Right forelimb (tissue), 1 donor: ENCODE results near the gene CFAP206.
A peak's percentile ranks its signal among the peaks of the same experiment; 100 is the strongest.

Experiments used
- DNase-seq: peaks from one replicate; pipeline ENCODE4 v3.0.0-alpha.2; 2018

Gene CFAP206

GRCh38 chr6:87407901-87408720, at the start of gene CFAP206:
CFAP206 (plus strand) TSS chr6:87407972; CDS start chr6:87409840, 1,868 bp downstream.
- peak; percentile 90 for DNase-seq

- no peak for DNase-seq
Measured at GRCh38 chr6:87364602-87365252, 43.0 kb upstream of the CFAP206 start.

- DNase-seq = no peak
Measured at GRCh38 chr6:87366072-87366827, 41.5 kb upstream of the CFAP206 start.

- DNase-seq = no peak
Measured at GRCh38 chr6:87366899-87367298, 40.9 kb upstream of the CFAP206 start.

- DNase-seq = no peak
Measured at GRCh38 chr6:87373377-87373776, 34.4 kb upstream of the CFAP206 start.

- DNase-seq = no peak
Measured at GRCh38 chr6:87375315-87375714, 32.5 kb upstream of the CFAP206 start.

- DNase-seq = no peak
Measured at GRCh38 chr6:87376643-87377042, 31.1 kb upstream of the CFAP206 start.

- DNase-seq = no peak
Measured at GRCh38 chr6:87378947-87379346, 28.8 kb upstream of the CFAP206 start.

- DNase-seq = no peak
Measured at GRCh38 chr6:87382861-87383260, 24.9 kb upstream of the CFAP206 start.

- no peak for DNase-seq
Measured at GRCh38 chr6:87384038-87384437, 23.7 kb upstream of the CFAP206 start.

- DNase-seq = no peak
Measured at GRCh38 chr6:87384449-87384848, 23.3 kb upstream of the CFAP206 start.

- no peak for DNase-seq
Measured at GRCh38 chr6:87391334-87391733, 16.4 kb upstream of the CFAP206 start.

GRCh38 chr6:87393026-87393622, 14.6 kb upstream of the CFAP206 start:
- no peak for DNase-seq

- no peak for DNase-seq
Measured at GRCh38 chr6:87395431-87395830, 12.3 kb upstream of the CFAP206 start.

GRCh38 chr6:87396595-87397392, 11.0 kb upstream of the CFAP206 start:
- no peak for DNase-seq

GRCh38 chr6:87397656-87398055, 10.1 kb upstream of the CFAP206 start:
- no peak for DNase-seq

- DNase-seq = no peak
Measured at GRCh38 chr6:87401832-87402231, 5.9 kb upstream of the CFAP206 start.

GRCh38 chr6:87407561-87407900, 241 bp upstream of the CFAP206 start:
- no peak for DNase-seq

- no peak for DNase-seq
Measured at GRCh38 chr6:87408721-87409155, 966 bp downstream of the CFAP206 start.

GRCh38 chr6:87419266-87419665, 11.5 kb downstream of the CFAP206 start:
- no peak for DNase-seq

- DNase-seq = no peak
Measured at GRCh38 chr6:87420360-87420759, 12.6 kb downstream of the CFAP206 start.

GRCh38 chr6:87421576-87421975, 13.8 kb downstream of the CFAP206 start:
- DNase-seq = no peak
